DOHH2 (cell line): ENCODE data around the gene ADK.

Experiments
- EZH2phosphoT487 ChIP-seq: fragments of 200-600 bp; sonication (generic); IDR thresholded peaks from 2 replicates; pipeline ENCODE4 v1.6.1; 2017; ENCODE audit warnings: borderline replicate concordance, mild to moderate bottlenecking, antibody characterized with exemption, low read length, moderate library complexity, mixed read lengths
- TF ChIP-seq, protein P1 (sequence below): fragments of 200-600 bp; sonication (generic); IDR thresholded peaks from one replicate; pipeline ENCODE4 v1.5.1; 2014; ENCODE audit warnings: antibody characterized with exemption, mild to moderate bottlenecking, low read depth, low read length; ENCODE audit not compliant: poor library complexity, severe bottlenecking

- TF ChIP-seq, protein P1, sequence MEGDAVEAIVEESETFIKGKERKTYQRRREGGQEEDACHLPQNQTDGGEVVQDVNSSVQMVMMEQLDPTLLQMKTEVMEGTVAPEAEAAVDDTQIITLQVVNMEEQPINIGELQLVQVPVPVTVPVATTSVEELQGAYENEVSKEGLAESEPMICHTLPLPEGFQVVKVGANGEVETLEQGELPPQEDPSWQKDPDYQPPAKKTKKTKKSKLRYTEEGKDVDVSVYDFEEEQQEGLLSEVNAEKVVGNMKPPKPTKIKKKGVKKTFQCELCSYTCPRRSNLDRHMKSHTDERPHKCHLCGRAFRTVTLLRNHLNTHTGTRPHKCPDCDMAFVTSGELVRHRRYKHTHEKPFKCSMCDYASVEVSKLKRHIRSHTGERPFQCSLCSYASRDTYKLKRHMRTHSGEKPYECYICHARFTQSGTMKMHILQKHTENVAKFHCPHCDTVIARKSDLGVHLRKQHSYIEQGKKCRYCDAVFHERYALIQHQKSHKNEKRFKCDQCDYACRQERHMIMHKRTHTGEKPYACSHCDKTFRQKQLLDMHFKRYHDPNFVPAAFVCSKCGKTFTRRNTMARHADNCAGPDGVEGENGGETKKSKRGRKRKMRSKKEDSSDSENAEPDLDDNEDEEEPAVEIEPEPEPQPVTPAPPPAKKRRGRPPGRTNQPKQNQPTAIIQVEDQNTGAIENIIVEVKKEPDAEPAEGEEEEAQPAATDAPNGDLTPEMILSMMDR: no peak
- no peak for TF ChIP-seq EZH2phosphoT487
Observed at GRCh38 chr10:74637685-74638084, 486.7 kb downstream of the ADK start.
